ENCODE measurements around the gene HNRNPK.
A peak's percentile ranks its signal among the peaks of the same experiment; 100 is the strongest.
"Not testable (repeated sequence)": the region's sequence is repeated elsewhere in the genome, so short reads cannot be mapped to it uniquely, and the experiment has no call there.

Gene HNRNPK

DNA sequence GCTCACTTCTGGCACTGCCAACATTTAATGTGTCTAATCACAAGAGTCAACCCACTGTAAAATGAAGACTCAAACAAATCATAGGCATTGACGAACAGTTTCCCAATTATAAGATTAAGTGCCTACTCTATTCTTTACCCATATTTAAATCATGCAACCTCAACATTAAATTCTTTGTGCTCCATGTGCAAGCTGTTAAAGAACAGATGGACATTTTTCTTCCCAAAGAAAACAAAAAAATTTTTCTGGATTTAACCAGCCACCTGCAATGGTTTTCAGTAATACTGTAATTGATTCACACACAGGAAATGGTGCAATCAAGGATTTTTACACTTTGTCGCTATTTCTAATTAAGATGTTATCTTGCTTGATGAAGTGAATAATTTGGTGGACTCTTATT, 3.6 kb downstream of the HNRNPK start:
- no peak for DNase-seq (ENCODE audit: low read depth)

DNA sequence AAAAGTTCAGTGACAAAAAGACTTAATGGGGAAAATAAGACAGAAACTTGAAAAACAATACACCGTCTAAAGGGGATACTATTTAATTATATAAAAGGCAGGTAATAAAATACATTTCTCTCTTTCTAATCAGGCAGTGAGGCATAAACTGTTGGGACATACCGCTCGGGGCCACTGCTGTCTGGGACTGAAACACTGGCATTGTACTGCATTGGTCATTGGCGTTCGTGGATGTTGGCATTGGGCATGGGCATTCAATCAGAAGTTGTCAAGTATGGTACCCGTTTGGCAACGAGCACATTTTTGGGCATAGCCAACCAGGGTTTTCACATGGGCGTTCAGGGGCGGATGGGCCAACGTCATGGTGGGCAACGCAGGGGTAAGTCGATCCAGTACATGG, 4.7 kb downstream of the HNRNPK start:
- DNase-seq (ENCODE audit: low read depth), result no peak

DNA sequence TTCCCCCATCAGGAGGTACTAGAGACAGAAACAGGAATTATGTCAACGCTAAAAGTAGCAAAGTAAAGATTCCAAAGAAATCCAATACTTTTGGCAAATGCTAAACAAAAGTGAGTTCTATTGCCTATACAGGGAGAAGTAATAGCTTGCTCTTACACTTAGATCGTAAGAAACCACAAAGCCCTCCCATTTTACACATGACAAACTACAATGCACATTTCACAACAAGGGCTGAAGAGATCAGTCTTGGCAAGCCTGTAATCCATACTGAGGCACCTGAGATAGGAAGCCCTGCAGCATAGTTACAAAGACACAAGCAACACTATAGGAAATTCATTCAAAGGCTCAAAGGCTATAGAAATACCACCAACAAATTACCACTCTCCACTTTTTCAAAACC, 7.7 kb downstream of the HNRNPK start:
- no peak for DNase-seq (ENCODE audit: low read depth)

DNA sequence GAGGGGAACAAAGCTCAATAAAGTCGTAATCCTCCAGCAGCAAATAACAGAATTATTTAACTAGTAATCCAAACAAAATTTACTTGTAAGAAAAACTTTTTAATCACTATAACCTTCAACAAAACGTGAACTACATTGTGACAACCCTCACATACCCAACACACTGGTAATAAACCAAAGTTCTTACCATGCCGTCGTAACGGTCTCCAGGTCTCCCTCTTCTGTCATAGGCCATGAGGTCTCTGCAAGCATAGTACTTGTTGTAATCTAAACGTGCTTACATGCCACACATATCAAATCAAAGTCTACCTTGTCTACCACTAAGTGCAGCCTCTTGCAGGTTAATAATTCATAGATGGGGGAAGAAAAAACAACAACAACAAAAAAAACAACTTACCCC, 8.5 kb downstream of the HNRNPK start:
- DNase-seq (ENCODE audit: low read depth), result no peak

DNA sequence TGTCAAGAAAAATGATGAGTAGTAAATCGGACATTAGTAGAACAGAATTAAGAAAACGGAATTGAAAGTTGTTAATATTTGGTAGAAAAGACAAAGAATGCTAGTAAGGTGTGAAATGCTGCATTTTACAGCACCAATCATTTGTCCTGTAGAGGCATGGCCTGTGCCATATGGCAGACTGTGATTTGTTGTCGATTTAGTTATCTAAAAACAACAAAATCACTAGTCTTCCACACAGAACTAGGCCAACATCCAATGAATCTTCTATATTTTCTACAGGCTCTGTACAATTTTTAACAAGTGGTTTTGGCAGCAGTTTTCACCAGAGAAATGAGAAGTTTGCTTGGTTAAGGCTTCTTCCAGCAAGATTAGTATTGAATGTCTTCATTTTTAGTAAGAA, 10.4 kb downstream of the HNRNPK start:
- no peak for DNase-seq (ENCODE audit: low read depth)

DNA sequence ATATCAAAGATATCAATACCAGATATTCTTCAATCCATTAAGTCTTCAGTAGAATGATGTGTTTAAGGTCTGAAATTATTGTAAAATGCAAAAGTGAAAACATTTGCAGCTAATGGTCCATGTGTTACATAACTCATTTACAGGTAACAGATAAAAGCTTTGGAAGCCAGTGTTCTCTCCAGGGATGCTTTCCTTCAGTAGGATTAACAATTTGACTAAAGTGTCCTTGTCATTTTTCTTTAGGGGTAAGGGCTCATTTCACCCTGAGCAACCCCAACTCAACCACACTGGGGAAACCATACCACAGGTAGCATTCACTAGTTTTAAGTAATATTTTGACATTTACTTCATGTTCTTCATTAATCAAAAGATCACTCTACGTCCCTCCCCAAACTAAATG, 12.9 kb downstream of the HNRNPK start:
- no peak for DNase-seq (ENCODE audit: low read depth)

DNA sequence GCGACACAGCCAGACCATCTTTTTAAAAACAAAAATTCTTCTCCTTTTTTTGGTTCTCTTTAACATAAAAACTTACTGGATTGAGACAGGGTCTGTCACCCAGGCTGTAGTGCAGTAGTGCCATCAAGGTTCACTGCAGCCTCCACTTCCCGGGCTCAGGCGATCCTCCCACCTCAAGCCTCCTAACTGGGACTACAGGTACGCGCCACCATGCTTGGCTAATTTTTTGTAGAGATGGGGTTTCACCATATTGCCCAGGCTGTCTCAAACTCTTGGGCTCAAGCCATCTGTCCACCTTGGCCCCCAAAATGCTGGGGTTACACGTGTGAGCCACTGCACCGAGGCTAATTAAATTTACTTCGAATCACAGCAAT, 13.8 kb downstream of the HNRNPK start:
- DNase-seq (ENCODE audit: low read depth), result no peak

DNA sequence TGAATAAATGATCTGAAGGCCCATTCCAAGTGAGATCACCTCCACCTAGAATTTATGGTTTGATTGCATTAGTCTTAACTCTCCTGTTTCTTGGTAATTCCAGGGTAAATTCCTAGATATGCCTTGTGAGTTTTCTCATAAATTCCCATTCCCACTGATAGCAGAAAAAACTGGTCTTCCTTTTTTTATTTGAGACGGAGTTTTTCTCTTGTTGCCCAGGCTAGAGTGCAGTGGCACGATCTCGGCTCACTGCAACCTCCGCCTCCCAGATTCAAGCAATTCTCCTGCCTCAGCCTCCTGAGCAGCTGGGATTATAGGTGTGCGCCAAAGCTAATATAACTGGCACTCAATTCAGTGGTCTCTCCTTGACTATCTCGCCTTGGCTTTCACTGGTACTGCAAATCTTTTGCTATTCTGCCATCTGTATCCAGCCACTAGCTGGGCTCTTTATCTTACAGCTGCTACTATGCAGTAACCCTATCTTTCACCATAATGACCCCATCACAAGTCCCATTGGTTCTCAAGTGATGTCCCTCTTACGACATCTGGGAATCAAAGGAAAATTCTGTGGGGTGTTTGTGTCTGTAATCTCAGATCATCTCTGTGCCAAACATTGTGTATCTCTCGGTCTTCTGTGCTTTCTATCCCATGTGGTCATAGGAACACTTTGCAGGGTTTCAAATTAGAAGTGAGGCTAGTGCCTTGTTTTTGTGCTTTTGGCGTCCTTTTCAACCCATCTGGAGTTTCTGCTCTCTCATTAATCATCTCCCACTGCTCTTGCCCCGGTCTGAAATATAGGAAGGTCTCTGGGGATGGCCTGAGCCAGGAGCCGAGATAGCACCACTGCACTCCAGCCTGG, 14.4 kb downstream of the HNRNPK start:
- no peak for DNase-seq (ENCODE audit: low read depth)

DNA sequence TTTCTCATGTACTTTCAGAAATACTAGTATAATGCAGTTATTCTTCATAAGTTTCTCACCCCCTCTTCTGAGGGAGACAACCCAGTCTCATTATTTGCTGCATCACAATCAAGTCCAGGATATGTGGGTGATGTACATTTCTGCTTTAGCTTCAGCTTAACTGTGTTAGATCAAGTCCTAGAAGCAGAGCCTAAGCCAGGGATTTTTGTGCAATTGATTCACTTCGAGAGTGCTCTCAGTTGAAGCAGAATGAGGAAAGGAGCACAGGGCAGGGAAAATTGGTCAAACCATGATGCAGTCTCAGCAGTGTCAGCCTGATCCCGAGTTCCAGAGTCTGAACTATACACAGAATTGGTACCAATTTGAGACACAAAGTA, 15.1 kb downstream of the HNRNPK start:
- no peak for DNase-seq (ENCODE audit: low read depth)

DNA sequence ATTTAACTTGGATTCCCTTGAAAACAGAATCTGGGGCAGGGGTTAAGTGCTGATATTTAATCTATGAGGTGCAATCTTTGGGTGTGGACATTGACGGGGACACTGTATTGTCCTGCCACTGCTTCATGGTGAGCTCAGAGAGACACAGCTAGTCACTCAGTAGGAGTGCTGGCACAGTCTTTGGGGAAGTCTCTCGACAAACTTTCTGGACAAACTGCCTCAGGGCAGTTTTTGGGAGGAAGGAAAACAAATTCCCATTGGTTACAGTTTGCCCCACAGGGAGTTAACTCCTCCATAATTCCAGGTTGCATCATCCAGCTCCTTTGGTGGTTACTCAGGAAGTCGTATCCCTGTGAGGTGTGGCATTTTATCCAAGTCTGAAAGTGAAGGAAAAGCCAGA, 17.9 kb downstream of the HNRNPK start:
- peak; percentile 42 for DNase-seq (ENCODE audit: low read depth)

DNA sequence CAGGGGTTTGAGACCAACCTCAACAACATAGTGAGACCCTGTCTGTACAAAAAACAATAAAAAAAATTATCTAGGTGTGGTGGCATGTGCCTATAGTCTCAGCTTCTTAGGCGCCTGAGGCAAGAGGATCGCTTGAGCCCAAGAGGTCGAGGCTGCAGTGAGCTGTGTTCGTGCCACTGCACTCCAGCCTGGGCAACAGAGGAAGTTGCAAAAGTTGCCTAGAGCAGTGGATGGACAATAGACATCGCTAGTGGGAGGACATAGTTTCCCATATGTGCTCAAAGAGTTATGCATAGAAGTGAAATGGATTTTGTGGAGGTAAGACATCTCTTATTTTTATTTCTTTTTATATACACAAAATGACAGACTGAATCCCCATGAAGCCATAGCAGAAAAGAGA, 19.0 kb downstream of the HNRNPK start:
- no peak for DNase-seq (ENCODE audit: low read depth)

DNA sequence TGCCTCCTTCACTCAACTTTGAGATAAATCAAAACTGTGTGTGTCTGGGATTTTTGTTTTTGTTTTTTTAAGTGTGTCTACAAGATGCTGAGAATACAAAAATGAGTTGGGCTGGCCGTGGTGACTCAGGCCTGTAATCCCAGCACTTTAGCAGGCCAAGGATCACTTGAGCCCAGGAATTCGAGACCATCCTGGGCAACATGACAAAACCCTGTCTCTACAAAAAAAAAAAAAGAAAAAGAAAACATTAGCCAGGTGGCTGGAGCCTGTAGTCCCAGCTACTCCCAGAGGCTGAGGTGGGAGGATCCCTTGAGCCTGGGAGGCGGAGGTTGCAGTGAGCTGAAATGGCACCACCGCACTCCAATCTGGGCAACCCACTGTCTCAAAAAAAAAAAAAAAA, 21.0 kb downstream of the HNRNPK start:
- DNase-seq (ENCODE audit: low read depth), result peak; percentile 76

DNA sequence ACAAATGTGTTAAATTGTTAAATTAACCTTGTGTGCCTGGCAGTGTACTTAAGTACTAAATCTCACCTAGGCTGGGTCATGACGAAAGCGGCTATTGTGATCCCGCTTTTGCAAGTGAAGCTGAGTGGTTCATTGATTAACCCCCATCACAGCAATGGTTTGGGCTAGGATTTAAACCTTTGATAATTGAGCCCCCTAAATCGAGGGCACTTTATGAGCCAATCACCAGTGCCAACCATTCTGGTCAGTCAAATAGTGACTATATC, 22.8 kb downstream of the HNRNPK start:
- no peak for DNase-seq (ENCODE audit: low read depth)

DNA sequence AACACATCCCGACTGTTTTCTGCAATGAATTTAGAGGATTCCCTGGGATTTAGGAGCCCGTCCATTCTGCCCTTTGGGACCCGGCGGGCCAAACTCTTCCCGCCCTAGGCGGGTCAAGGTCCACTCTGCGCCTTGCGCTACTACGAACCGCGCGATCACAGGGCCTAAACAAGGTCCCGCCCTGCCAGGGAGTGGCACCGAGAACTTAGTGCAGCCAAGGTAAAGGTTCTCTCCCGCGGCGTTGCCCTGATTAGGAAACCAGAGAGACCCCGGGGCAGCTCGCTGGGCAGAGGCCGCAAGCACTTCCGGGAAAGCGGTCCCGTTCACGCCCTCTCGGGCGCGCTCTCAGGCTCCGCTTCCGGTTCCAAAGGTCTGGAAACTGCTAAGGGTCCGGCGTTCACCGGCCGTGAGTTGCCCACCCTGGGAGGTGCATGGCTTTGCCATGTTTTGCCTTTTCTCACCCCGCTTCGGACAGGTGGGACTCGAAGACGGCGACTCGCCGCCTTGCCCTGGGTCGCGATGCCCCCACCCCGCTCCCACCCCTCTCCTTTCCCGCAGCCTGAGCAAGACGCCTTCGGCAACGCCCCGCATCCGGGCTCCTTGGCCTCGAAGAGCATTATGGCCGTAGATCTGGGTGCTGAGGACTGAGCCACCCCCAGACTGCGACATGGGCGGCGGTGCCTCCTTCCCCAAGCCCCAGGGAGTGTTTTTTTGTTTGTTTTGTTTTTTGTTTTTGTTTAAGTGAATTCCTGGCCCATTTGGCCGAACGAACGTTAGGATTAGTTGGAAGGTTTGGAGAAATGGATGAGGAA, 23.4 kb downstream of the HNRNPK start:
- DNase-seq (ENCODE audit: low read depth), result peak; percentile 39

DNA sequence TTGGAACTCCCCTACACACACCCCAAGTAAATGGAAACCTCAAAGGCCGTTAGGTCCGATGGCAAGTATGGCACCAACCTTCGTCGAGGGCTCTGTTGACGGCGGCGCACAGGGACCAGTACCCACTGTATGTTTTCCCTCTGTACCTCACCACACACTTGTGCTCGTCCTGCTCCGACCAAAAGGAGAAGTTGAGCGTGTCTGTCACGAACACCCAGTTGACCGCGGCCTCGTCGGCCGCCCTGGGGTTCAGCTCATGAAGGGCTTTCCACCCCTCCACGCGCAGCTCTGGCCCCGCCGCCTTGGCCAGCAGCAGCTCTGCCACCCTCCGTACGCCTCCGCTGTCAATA, 24.0 kb downstream of the HNRNPK start:
- no peak for DNase-seq (ENCODE audit: low read depth)

DNA sequence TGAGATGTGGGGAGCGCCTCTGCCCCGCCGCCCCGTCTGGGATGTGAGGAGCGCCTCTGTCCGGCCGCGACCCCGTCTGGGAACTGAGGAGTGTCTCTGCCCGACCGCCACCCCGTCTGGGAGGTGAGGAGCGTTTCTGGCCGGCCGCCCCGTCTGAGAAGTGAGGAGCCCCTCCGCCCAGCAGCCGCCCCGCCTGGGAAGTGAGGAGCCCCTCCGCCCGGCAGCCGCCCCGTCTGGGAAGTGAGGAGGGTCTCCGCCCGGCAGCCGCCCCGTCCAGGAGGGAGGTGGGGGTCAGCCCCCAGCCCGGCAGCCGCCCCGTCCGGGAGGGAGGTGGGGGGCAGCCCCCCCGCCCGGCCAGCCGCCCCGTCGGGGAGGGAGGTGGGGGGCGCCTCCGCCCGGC, 31.9 kb downstream of the HNRNPK start:
- DNase-seq (ENCODE audit: low read depth), result not testable (repeated sequence)

DNA sequence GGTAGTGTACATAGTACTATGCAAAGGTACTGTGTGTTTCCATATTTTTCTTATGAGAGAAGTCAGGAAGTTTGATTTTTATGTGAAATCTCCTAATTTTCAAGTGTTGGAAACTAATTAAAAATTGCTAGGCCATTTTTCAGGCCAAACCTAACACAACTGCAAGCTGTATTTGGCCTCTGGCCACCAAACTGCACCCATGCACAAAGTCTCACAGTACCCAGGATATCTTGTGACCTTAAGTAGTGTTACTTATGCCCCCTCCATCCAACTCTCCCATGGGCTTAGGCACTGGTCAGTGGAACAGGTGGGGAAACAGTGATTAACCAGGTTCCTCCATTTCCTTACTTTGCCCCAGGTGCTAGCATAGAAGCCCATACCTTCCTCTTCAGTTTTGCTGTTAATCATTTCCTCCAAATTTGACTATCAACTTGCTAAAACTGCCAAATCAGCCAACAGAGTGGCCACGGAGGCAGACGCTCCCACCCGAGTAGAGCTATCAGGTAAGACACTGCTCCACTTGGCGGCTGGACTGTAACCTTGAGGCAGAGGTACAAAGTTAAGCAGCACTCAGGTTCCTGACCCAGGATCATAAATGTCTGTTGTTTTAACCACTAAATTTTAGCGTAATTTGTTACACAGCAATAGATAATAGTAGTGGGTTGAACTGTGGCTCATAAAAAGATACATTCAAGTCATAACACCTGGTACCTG, 39.3 kb downstream of the HNRNPK start:
- no peak for DNase-seq (ENCODE audit: low read depth)

DNA sequence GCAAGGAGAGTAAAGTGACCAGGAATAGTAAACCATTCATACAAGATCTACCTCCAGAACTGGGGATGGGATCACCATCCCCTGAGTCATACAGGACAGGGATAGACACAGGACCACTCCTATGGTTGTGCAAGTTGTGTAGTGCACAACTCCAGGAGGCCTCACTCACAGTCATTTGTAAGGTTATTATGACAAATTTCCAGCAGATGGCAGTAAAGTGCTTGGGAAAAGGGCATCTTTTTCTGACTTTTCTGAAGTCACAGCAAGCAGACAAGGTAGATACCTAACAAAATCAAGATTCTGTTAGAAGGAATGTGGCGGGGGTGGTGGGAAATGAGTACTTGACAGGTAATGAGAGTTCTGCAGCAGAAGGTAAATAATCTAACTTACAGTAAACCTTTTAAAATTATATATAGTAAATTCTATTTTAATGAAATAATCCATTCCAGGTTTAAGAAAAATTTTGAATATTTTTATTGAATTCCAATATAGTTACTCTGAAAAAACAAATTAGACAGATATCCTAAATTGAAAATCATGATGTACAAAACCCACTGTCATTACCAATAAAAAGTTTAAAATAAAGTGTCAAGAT, 42.1 kb downstream of the HNRNPK start:
- peak; percentile 36 for DNase-seq (ENCODE audit: low read depth)

DNA sequence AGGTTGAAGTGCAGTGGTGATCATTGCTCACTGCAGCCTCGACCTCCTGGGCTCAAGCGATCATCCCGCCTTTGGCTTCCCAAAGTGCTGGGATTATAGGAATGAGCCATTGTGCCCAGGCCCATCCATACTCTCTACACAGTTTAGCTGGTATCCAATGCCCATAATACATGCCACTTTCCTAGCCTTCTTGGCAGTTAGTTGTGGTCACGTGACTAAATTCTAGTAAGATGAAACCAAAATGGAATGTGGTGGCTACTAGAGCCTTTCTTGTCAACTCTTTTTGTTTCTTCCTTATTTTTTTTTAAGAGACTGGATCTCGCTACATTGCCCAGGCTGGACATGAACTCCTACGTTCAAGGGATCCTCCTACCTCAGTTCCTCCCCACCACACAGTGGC, 43.5 kb downstream of the HNRNPK start:
- no peak for DNase-seq (ENCODE audit: low read depth)

DNA sequence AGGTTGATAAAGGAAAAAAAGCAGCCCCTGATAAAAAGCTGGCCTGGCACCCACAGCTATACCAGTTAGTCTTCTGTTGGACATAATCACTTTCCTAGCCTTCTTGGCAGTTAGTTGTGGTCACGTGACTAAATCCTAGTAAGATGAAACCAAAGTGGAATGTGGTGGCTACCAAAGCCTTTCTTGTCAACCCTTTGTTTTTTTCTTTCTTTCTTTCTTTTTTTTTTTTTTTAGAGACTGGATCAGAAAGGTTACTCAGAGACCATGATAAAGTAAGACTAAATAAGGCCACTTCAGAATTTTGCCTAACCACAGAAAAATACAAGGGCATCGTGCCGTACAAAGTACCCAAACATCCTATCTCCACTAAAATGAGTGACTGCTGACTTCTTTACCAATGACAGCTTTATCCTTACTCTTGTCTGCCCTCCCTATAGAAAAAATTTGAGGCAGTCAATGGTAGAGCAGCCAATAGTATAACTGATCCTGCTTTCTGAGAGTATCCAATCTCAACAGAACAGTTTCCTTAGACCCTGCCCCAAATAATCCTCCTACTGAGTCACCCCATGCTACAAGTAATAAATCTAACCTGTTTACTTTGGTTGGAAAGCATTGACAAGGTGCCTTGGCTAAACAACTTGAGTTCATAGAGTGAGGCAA, 44.6 kb downstream of the HNRNPK start:
- DNase-seq (ENCODE audit: low read depth), result peak; percentile 46

DNA sequence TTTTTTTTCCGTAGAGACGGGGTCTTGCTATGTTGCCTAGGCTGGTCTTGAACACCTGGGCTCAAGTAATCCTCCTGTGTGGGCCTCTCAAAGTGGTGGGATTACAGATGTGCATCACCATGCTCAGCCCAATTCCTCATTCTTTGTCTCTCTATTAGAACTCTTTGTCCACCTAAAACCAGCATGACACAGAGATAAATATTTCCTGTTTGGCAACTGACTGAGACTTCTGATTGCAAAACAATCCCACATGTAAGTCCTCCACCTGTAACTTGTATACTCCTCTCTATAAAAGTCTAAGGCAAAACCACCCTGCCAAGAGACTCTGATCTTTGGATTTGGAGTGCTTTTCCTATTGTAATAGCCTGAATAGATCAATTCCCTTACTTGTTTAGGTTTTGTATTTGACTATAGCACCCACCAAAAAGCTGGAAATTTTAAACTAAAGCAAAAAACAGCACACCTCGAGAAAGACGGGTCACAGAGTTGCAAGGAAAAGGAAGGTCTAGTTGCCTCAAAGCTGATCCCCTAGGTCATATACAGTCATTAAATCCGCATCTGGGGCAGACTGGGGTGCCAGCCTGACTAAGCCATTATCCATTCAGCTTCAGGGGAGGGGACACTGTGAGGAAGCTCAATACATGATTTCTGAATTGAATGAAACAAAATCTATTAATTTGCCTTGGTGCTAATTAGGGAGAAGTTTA, 45.3 kb downstream of the HNRNPK start:
- peak; percentile 26 for DNase-seq (ENCODE audit: low read depth)

DNA sequence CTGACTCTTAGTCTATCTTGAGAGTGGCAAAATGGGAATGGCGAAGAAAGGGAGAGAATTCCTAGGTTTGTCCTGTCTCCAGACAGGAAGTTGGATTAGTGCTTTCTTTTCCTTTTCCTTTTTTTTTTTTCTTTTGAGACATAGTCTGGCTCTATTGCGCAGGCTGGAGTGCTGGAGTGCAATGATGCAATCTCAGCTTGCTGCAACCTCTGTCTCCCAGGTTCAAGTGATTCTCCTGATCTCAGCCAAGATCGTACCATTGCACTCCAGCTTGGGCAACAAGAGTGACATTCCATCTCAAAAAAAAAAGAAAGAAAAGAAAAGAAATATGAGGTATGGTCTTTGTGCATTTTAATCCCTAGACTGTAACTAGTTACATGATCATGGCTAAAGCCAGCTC, 46.2 kb downstream of the HNRNPK start:
- no peak for DNase-seq (ENCODE audit: low read depth)
